GM19193 (cell line): ENCODE data around the gene AEN.

ENCODE experiments used
- POLR2A ChIP-seq: IDR thresholded peaks from 4 replicates; pipeline ENCODE4 v1.6.1; 2011; ENCODE audit not compliant: insufficient read depth, insufficient read length; ENCODE audit errors: extremely low read depth

AEN gene

GRCh38 chr15:88620995-88621772, at the start of gene AEN:
Gene AEN (plus strand): TSS chr15:88621340. CDS start chr15:88626210, 4,870 bp downstream.
- peak; percentile 81 for TF ChIP-seq POLR2A

GRCh38 chr15:88571852-88572259, 49.3 kb upstream of the AEN start:
- no peak for TF ChIP-seq POLR2A

- TF ChIP-seq POLR2A: no peak
These were observed 47.1 kb upstream of the AEN start for GRCh38 chr15:88574077-88574476.

- no peak for TF ChIP-seq POLR2A
These were observed 46.5 kb upstream of the AEN start for GRCh38 chr15:88574655-88575054.

GRCh38 chr15:88579322-88579721, 41.8 kb upstream of the AEN start:
- no peak for TF ChIP-seq POLR2A

GRCh38 chr15:88580532-88580931, 40.6 kb upstream of the AEN start:
- no peak for TF ChIP-seq POLR2A

- no peak for TF ChIP-seq POLR2A
These were observed 34.6 kb upstream of the AEN start for GRCh38 chr15:88586401-88587162.

- no peak for TF ChIP-seq POLR2A
These were observed 30.4 kb upstream of the AEN start for GRCh38 chr15:88590759-88591158.

- TF ChIP-seq POLR2A: no peak
These were observed 29.8 kb upstream of the AEN start for GRCh38 chr15:88591384-88591783.

GRCh38 chr15:88603885-88604284, 17.3 kb upstream of the AEN start:
- no peak for TF ChIP-seq POLR2A

- no peak for TF ChIP-seq POLR2A
These were observed 16.6 kb upstream of the AEN start for GRCh38 chr15:88604381-88605188.

- no peak for TF ChIP-seq POLR2A
These were observed 15.7 kb upstream of the AEN start for GRCh38 chr15:88605189-88606069.

GRCh38 chr15:88606070-88606794, 14.9 kb upstream of the AEN start:
- TF ChIP-seq POLR2A: no peak

- TF ChIP-seq POLR2A: no peak
These were observed 13.2 kb upstream of the AEN start for GRCh38 chr15:88607951-88608350.
